Measurements from ENCODE around the gene GPX2.

- TF ChIP-seq CTCF (conservative IDR thresholded peaks at IDR 0.05; ENCODE audit: low read depth in 2 of 2) (no peak), EZH2 (IDR thresholded peaks at IDR 0.05; ENCODE audit: low read depth, unreplicated experiment) (no peak), REST (IDR thresholded peaks at IDR 0.05; ENCODE audit: unreplicated experiment) (no peak), POLR2AphosphoS5 (IDR thresholded peaks at IDR 0.05; ENCODE audit: low read depth) (no peak), CREB1 (CRISPR knock-in tag; IDR thresholded peaks at IDR 0.05; ENCODE audit: low read depth) (no peak), ZNF331 (CRISPR knock-in tag; IDR thresholded peaks at IDR 0.05; ENCODE audit: low read depth) (no peak), JUNB (IDR thresholded peaks at IDR 0.05; ENCODE audit: unreplicated experiment) (no peak), EZH2phosphoT487 (IDR thresholded peaks at IDR 0.05; ENCODE audit: unreplicated experiment) (no peak)
Measured at GRCh38 chr14:64940336-64940910, 2.1 kb downstream of the GPX2 start.

All from GM23338 (cell line).